ENCODE data around the gene PLTP. TPM values are rescaled to one million over a fixed set of nuclear protein-coding genes. Genes with fewer than 3 reads are reported as not detected.

The PLTP gene
- total and polyA plus RNA-seq, 4 donors = 80.7 to 445 (median 108) TPM

- WGBS, 2 donors = 87 to 90% methylated on average over 5 of the region's 5 CpGs
- DNase-seq (no peak), ATAC-seq (ENCODE audit: low FRiP score) (no peak)
- Histone ChIP-seq H3K4me3 (ENCODE audit: low read length in 2 of 2) (no peak overlapping the region), H3K27ac (ENCODE audit: low read depth in 1 of 2, low read length in 2 of 2) (no peak overlapping the region), H3K27me3 (ENCODE audit: control insufficient read depth in 1 of 2, insufficient read depth in 2 of 2, low read length in 1 of 2) (no peaks in the 10 kb centered on the region), H3K9me3 (ENCODE audit: control insufficient read depth, low read length) (no peaks in the 10 kb centered on the region), H3K4me1 (ENCODE audit: control insufficient read depth in 1 of 2, insufficient read depth in 2 of 2, low read length in 2 of 2) (no peaks in the 10 kb centered on the region), H3K36me3 (ENCODE audit: control insufficient read depth in 1 of 2, insufficient read depth in 2 of 2, low read length in 1 of 2) (peaks cover 4 to 5% of the 10 kb centered on the region in 2 donors)
- intact Hi-C loops (cut with DNase I) = no loop called here
Measured at GRCh38 chr20:45952861-45953260, 40.9 kb upstream of the PLTP start.

- DNase-seq (no peak), ATAC-seq (ENCODE audit: low FRiP score) (no peak)
- no peaks in the 10 kb centered on the region for H3K27me3 ChIP-seq (ENCODE audit: control insufficient read depth in 1 of 2, insufficient read depth in 2 of 2, low read length in 1 of 2)
- H3K9me3 ChIP-seq (ENCODE audit: control insufficient read depth, low read length) = no peaks in the 10 kb centered on the region
- H3K27ac ChIP-seq (ENCODE audit: low read depth in 1 of 2, low read length in 2 of 2) = no peak overlapping the region
- intact Hi-C loops (cut with DNase I) = no loop called here
- 87 to 89% methylated on average over 19 of the region's 19 CpGs for WGBS, 2 donors
- H3K36me3 ChIP-seq (ENCODE audit: control insufficient read depth in 1 of 2, insufficient read depth in 2 of 2, low read length in 1 of 2) = peaks cover 4 to 8% of the 10 kb centered on the region in 2 donors
- no peaks in the 10 kb centered on the region for H3K4me1 ChIP-seq (ENCODE audit: control insufficient read depth in 1 of 2, insufficient read depth in 2 of 2, low read length in 2 of 2)
- no peak overlapping the region for H3K4me3 ChIP-seq (ENCODE audit: low read length in 2 of 2)
Measured at GRCh38 chr20:45951925-45952834, 40.2 kb upstream of the PLTP start.

GRCh38 chr20:45950330-45950646, 38.3 kb upstream of the PLTP start:
- no peak for DNase-seq
- no peaks in the 10 kb centered on the region for H3K9me3 ChIP-seq (ENCODE audit: control insufficient read depth, low read length)
- ATAC-seq (ENCODE audit: low FRiP score) = no peak
- WGBS, 2 donors = 77 to 85% methylated on average over 9 of the region's 9 CpGs
- intact Hi-C loops (cut with DNase I) = no loop called here
- H3K27me3 ChIP-seq (ENCODE audit: control insufficient read depth in 1 of 2, insufficient read depth in 2 of 2, low read length in 1 of 2) = no peaks in the 10 kb centered on the region
- no peak overlapping the region for H3K27ac ChIP-seq (ENCODE audit: low read depth in 1 of 2, low read length in 2 of 2)
- H3K4me1 ChIP-seq (ENCODE audit: control insufficient read depth in 1 of 2, insufficient read depth in 2 of 2, low read length in 2 of 2) = no peaks in the 10 kb centered on the region
- peaks cover 4 to 16% of the 10 kb centered on the region in 2 donors for H3K36me3 ChIP-seq (ENCODE audit: control insufficient read depth in 1 of 2, insufficient read depth in 2 of 2, low read length in 1 of 2)
- H3K4me3 ChIP-seq (ENCODE audit: low read length in 2 of 2) = no peak overlapping the region

GRCh38 chr20:45949542-45950329, 37.8 kb upstream of the PLTP start:
- no peak for DNase-seq
- ATAC-seq (ENCODE audit: low FRiP score) = peak; percentile 1

GRCh38 chr20:45948742-45949541, 37.0 kb upstream of the PLTP start:
- ATAC-seq (ENCODE audit: low FRiP score) (no peak), DNase-seq (no peak)
- WGBS, 2 donors = 32 to 43% methylated on average over 10 of the region's 10 CpGs
- H3K4me1 ChIP-seq (ENCODE audit: control insufficient read depth in 1 of 2, insufficient read depth in 2 of 2, low read length in 2 of 2) = no peaks in the 10 kb centered on the region
- H3K27me3 ChIP-seq (ENCODE audit: control insufficient read depth in 1 of 2, insufficient read depth in 2 of 2, low read length in 1 of 2) = no peaks in the 10 kb centered on the region
- no peak overlapping the region for H3K4me3 ChIP-seq (ENCODE audit: low read length in 2 of 2)
- no peaks in the 10 kb centered on the region for H3K9me3 ChIP-seq (ENCODE audit: control insufficient read depth, low read length)
- intact Hi-C loops (cut with DNase I) = no loop called here
- H3K27ac ChIP-seq (ENCODE audit: low read depth in 1 of 2, low read length in 2 of 2) = no peak overlapping the region
- peaks cover 7 to 19% of the 10 kb centered on the region in 2 donors for H3K36me3 ChIP-seq (ENCODE audit: control insufficient read depth in 1 of 2, insufficient read depth in 2 of 2, low read length in 1 of 2)

More at GRCh38 chr20:45949542-45950329, 37.8 kb upstream of the PLTP start:
- intact Hi-C loops (cut with DNase I) = no loop called here
- Histone ChIP-seq H3K36me3 (ENCODE audit: control insufficient read depth in 1 of 2, insufficient read depth in 2 of 2, low read length in 1 of 2) (peaks cover 4 to 19% of the 10 kb centered on the region in 2 donors), H3K4me3 (ENCODE audit: low read length in 2 of 2) (no peak overlapping the region), H3K27me3 (ENCODE audit: control insufficient read depth in 1 of 2, insufficient read depth in 2 of 2, low read length in 1 of 2) (no peaks in the 10 kb centered on the region), H3K27ac (ENCODE audit: low read depth in 1 of 2, low read length in 2 of 2) (no peak overlapping the region), H3K9me3 (ENCODE audit: control insufficient read depth, low read length) (no peaks in the 10 kb centered on the region), H3K4me1 (ENCODE audit: control insufficient read depth in 1 of 2, insufficient read depth in 2 of 2, low read length in 2 of 2) (no peaks in the 10 kb centered on the region)
- WGBS, 2 donors = 75 to 76% methylated on average over 13 of the region's 13 CpGs

GRCh38 chr20:45948261-45948733, 36.3 kb upstream of the PLTP start:
- intact Hi-C loops (cut with DNase I) = no loop called here
- no peak overlapping the region for H3K4me3 ChIP-seq (ENCODE audit: low read length in 2 of 2)
- DNase-seq (no peak), ATAC-seq (ENCODE audit: low FRiP score) (no peak)
- no peak overlapping the region for H3K27ac ChIP-seq (ENCODE audit: low read depth in 1 of 2, low read length in 2 of 2)
- peaks cover 7 to 22% of the 10 kb centered on the region in 2 donors for H3K36me3 ChIP-seq (ENCODE audit: control insufficient read depth in 1 of 2, insufficient read depth in 2 of 2, low read length in 1 of 2)
- 61 to 69% methylated on average over 7 of the region's 7 CpGs for WGBS, 2 donors
- H3K27me3 ChIP-seq (ENCODE audit: control insufficient read depth in 1 of 2, insufficient read depth in 2 of 2, low read length in 1 of 2) = no peaks in the 10 kb centered on the region
- no peaks in the 10 kb centered on the region for H3K9me3 ChIP-seq (ENCODE audit: control insufficient read depth, low read length)
- no peaks in the 10 kb centered on the region for H3K4me1 ChIP-seq (ENCODE audit: control insufficient read depth in 1 of 2, insufficient read depth in 2 of 2, low read length in 2 of 2)

GRCh38 chr20:45947110-45947866, 35.3 kb upstream of the PLTP start:
- H3K27ac ChIP-seq (ENCODE audit: low read depth in 1 of 2, low read length in 2 of 2) = no peak overlapping the region
- DNase-seq (no peak), ATAC-seq (ENCODE audit: low FRiP score) (no peak)
- intact Hi-C loops (cut with DNase I) = no loop called here
- no peak overlapping the region for H3K4me3 ChIP-seq (ENCODE audit: low read length in 2 of 2)
- peaks cover 6 to 25% of the 10 kb centered on the region in 2 donors for H3K36me3 ChIP-seq (ENCODE audit: control insufficient read depth in 1 of 2, insufficient read depth in 2 of 2, low read length in 1 of 2)
- no peaks in the 10 kb centered on the region for H3K27me3 ChIP-seq (ENCODE audit: control insufficient read depth in 1 of 2, insufficient read depth in 2 of 2, low read length in 1 of 2)
- WGBS, 2 donors = 77 to 83% methylated on average over 29 of the region's 29 CpGs
- no peaks in the 10 kb centered on the region for H3K4me1 ChIP-seq (ENCODE audit: control insufficient read depth in 1 of 2, insufficient read depth in 2 of 2, low read length in 2 of 2)
- no peaks in the 10 kb centered on the region for H3K9me3 ChIP-seq (ENCODE audit: control insufficient read depth, low read length)

Data from aorta (tissue), 5 donors.